Endothelial cell of umbilical vein (primary cell): Measurements from ENCODE around the gene CHCHD3. TPM values are rescaled to one million over a fixed set of nuclear protein-coding genes. Genes with fewer than 3 reads are reported as not detected.

Source experiments
- BruUV-seq: library from RNA; stranded (reverse); fragments of 400-500 nt; replicated peaks from 2 replicates; lab custom pipeline; 2021; lab: Mats Ljungman, UMichigan
- CTCF ChIA-PET: fragments of 300-600, 350-600 bp; sonication (Branson Sonifier 250); formaldehyde crosslinking; loops from one replicate; lab custom pipeline; 2021; ENCODE audit warnings: antibody characterized with exemption, inconsistent platforms; lab: Charles Lee
- POLR2A ChIA-PET: fragments of 300-600, 350-600 bp; sonication (Branson Sonifier 250); formaldehyde crosslinking; loops from one replicate; lab custom pipeline; 2021; ENCODE audit warnings: antibody characterized with exemption, inconsistent platforms; lab: Charles Lee
- DNase-seq: peaks from one replicate; pipeline ENCODE4 v3.0.0-alpha.2; 2011; ENCODE audit warnings: low read depth, low spot score
- FAIRE-seq: peaks from 2 replicates; lab custom pipeline; 2011; peaks lifted over from hg19 to GRCh38; lab: Jason Lieb, UNC
- H2AFZ ChIP-seq: 2 replicates; pipeline ENCODE4 v1.6.0; 2012; ENCODE audit warnings: low read depth, low read length, control low read depth, inconsistent platforms
- H3K27ac ChIP-seq: 2 replicates; pipeline ENCODE4 v1.5.1; 2011; ENCODE audit warnings: low read depth, mild to moderate bottlenecking, control low read depth, low read length, moderate library complexity; ENCODE audit not compliant: insufficient read depth
- H3K27me3 ChIP-seq, 2 experiments: 2 replicates each; pipeline versions ENCODE4 v1.6.0 to v1.6.1; 2011; ENCODE audit warnings: low read length in 2 of 2, mixed read lengths in 1 of 2; ENCODE audit not compliant: control insufficient read depth in 2 of 2, insufficient read depth in 2 of 2
- H3K36me3 ChIP-seq, 2 experiments: 2 replicates in 1 of 2; 3 replicates in 1 of 2; pipeline ENCODE4 v1.5.1; 2011; ENCODE audit warnings: low read length in 2 of 2, mild to moderate bottlenecking in 1 of 2, moderate library complexity in 1 of 2; ENCODE audit not compliant: control insufficient read depth in 2 of 2, insufficient read depth in 2 of 2; ENCODE audit errors: extremely low read depth in 1 of 2
- H3K4me1 ChIP-seq: 3 replicates; pipeline ENCODE4 v1.5.1; 2011; ENCODE audit warnings: mild to moderate bottlenecking, low read length; ENCODE audit not compliant: control insufficient read depth, insufficient read depth; ENCODE audit errors: extremely low read depth
- H3K4me2 ChIP-seq: 2 replicates; pipeline ENCODE4 v1.6.1; 2011; ENCODE audit warnings: low read length, control low read depth, mixed read lengths; ENCODE audit not compliant: insufficient read depth
- H3K4me3 ChIP-seq, 3 experiments: fragments of 200-600 bp in 1 of 3; sonication (generic), shearing (Covaris generic) in 1 of 3; replicated peaks in 1 of 3; 2 replicates each; pipeline ENCODE4 v1.5.1; 2011 to 2016; ENCODE audit warnings: control low read depth in 3 of 3, low read length in 3 of 3, mild to moderate bottlenecking in 2 of 3, inconsistent platforms in 1 of 3, low read depth in 1 of 3, moderate library complexity in 1 of 3; ENCODE audit not compliant: insufficient read depth in 1 of 3
- H3K79me2 ChIP-seq: 2 replicates; pipeline ENCODE4 v1.6.0; 2012; ENCODE audit warnings: low read length, inconsistent platforms; ENCODE audit not compliant: control insufficient read depth, insufficient read depth
- H3K9ac ChIP-seq: replicated peaks from 2 replicates; pipeline ENCODE3; 2011; ENCODE audit warnings: low read length, control low read depth; ENCODE audit not compliant: insufficient read depth; ENCODE audit errors: extremely low read depth
- H3K9me1 ChIP-seq: replicated peaks from 3 replicates; pipeline ENCODE4 v1.6.0; 2011; ENCODE audit warnings: mild to moderate bottlenecking, low read length; ENCODE audit not compliant: control insufficient read depth, insufficient read depth; ENCODE audit errors: extremely low read depth
- H3K9me3 ChIP-seq: replicated peaks from 2 replicates; pipeline ENCODE4 v1.5.1; 2012; ENCODE audit warnings: low read length, inconsistent platforms; ENCODE audit not compliant: control insufficient read depth, insufficient read depth
- H4K20me1 ChIP-seq: replicated peaks from 2 replicates; pipeline ENCODE3; 2011; ENCODE audit warnings: mild to moderate bottlenecking, low read length; ENCODE audit not compliant: control insufficient read depth, insufficient read depth; ENCODE audit errors: extremely low read depth
- EZH2 ChIP-seq: IDR thresholded peaks from 2 replicates; pipeline ENCODE4 v1.6.1; 2012; ENCODE audit warnings: borderline replicate concordance, low read depth, mild to moderate bottlenecking, moderate library complexity, low read length, inconsistent platforms; ENCODE audit not compliant: severe bottlenecking
- FOS ChIP-seq: IDR thresholded peaks from 2 replicates; pipeline ENCODE4 v1.6.1; 2011; ENCODE audit warnings: mild to moderate bottlenecking, low read length, moderate library complexity, borderline replicate concordance; ENCODE audit not compliant: insufficient read depth
- GATA2 ChIP-seq: IDR thresholded peaks from 2 replicates; pipeline ENCODE4 v1.7.0; 2011; ENCODE audit warnings: low read depth, mild to moderate bottlenecking, moderate library complexity, mixed read lengths, low read length; ENCODE audit not compliant: insufficient read length, insufficient read depth
- JUN ChIP-seq: IDR thresholded peaks from 2 replicates; pipeline ENCODE4 v1.6.1; 2011; ENCODE audit warnings: borderline replicate concordance, low read depth; ENCODE audit not compliant: insufficient read length, insufficient read depth
- MYC ChIP-seq: IDR thresholded peaks from one replicate; pipeline ENCODE4 v1.6.1; 2011; ENCODE audit warnings: mild to moderate bottlenecking, low read depth, low read length
- POLR2A ChIP-seq: IDR thresholded peaks from 2 replicates; pipeline ENCODE4 v1.6.1; 2012; ENCODE audit warnings: low read depth, mild to moderate bottlenecking, control low read depth, low read length
- POLR2AphosphoS5 ChIP-seq: IDR thresholded peaks from 2 replicates; pipeline ENCODE4 v1.6.1; 2012; ENCODE audit warnings: low read depth, mild to moderate bottlenecking, control low read depth, low read length, moderate library complexity; ENCODE audit not compliant: insufficient read depth
- dilution Hi-C: fragments of 300-500 bp; cut with MboI; formaldehyde crosslinking; loops from one replicate; pipeline ENCODE4 v1.15.0; 2019; ENCODE audit warnings: low sequenced_read_pairs; ENCODE audit not compliant: extremely low pct_ligation_motif_present
- intact Hi-C: fragments of 100-400 bp; cut with micrococcal nuclease; formaldehyde crosslinking; loops from one replicate; pipeline ENCODE4 v1.10.0; 2022
- polyA plus RNA-seq, 4 experiments: library from polyadenylated mRNA; depleted of rRNA in 3 of 4; stranded (reverse) in 3 of 4; unstranded in 1 of 4; fragments of >200 nt; gene quantifications; 2 replicates each; pipeline versions ENCODE4 v1.2.1 to v1.2.3, GENCODE V29; 2011 to 2012; ENCODE audit warnings: missing spikeins in 1 of 4
- total RNA-seq: library from RNA; stranded (reverse); gene quantifications from 2 replicates; pipeline ENCODE4 v1.2.3, GENCODE V29; 2021
- TF ChIP-seq, protein P1 (sequence below): IDR thresholded peaks from 2 replicates; pipeline ENCODE4 v1.6.1; 2011; ENCODE audit not compliant: insufficient read depth, insufficient read length
- TF ChIP-seq, protein P2 (sequence below), 2 donors: IDR thresholded peaks; 1 replicate in 1 of 2; 2 replicates in 1 of 2; pipeline ENCODE4 v1.5.1; 2011; ENCODE audit warnings: low read length in 2 of 2, mild to moderate bottlenecking in 2 of 2, moderate library complexity in 2 of 2, control low read depth in 1 of 2, inconsistent platforms in 1 of 2, low read depth in 1 of 2; ENCODE audit not compliant: insufficient read depth in 1 of 2; ENCODE audit errors: extremely low read depth in 1 of 2

The CHCHD3 gene
- total and polyA plus RNA-seq, 2 donors (not counting 3 experiments of a cell fraction or from before 2014, with no cell fraction given) = 22.0 to 63.7 TPM

DNA sequence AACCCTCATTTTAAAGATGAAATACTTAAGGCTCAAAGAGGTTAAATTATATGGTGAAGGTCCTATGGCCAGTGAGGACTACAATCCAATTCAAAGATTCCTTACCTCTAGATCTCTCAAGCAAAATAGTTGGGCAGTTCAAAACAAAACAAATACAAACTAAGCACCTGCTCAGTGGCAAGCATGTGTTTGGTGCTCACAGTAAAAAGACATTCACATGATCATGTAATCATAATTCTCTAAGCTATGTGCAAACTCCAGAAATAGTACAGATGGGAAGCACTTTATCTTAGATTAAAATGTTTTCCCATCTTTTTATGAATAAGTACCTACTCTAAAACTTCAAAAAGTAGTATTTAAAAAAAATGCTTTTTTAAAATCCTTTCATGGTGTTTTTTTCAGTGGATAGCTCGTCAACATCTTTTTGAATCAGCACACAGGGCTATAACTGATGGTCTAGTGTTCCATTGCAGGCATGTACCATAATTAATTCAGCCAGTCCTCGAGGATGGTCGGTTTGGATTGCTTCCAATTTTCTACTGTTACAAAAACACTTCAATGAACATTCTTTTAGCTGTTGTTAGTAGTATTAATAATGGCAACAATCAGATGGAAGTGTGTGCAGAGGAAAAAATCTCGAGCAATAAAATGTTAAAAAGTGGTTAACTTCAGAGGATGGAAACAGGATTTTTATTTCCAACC is 58.4 kb downstream of the CHCHD3 start:
- peak; percentile 17 for DNase-seq
- no peak for TF ChIP-seq EZH2
- TF ChIP-seq, protein P1, sequence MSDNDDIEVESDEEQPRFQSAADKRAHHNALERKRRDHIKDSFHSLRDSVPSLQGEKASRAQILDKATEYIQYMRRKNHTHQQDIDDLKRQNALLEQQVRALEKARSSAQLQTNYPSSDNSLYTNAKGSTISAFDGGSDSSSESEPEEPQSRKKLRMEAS = no peak
- ChIA-PET CTCF (no interaction called here), POLR2A (no interaction called here)
- no TSS peak for BruUV-seq
- dilution Hi-C loops (no loop called here), intact Hi-C loops (no loop called here)
- no peak overlapping the region for H3K9ac ChIP-seq
- H4K20me1 ChIP-seq = no peaks in the 10 kb centered on the region
- no peaks in the 10 kb centered on the region for H3K9me1 ChIP-seq
- no peak for FAIRE-seq
- H3K4me1 ChIP-seq = no peaks in the 10 kb centered on the region
- no peaks in the 10 kb centered on the region for H3K9me3 ChIP-seq
- H2AFZ ChIP-seq = no peak overlapping the region
- no peaks in the 10 kb centered on the region for H3K27me3 ChIP-seq
- H3K4me3 ChIP-seq = no peak overlapping the region
- no peaks in the 10 kb centered on the region for H3K36me3 ChIP-seq
- no peak overlapping the region for H3K4me2 ChIP-seq
- peaks cover 7% of the 10 kb centered on the region for H3K79me2 ChIP-seq
- H3K27ac ChIP-seq = no peak overlapping the region

DNA sequence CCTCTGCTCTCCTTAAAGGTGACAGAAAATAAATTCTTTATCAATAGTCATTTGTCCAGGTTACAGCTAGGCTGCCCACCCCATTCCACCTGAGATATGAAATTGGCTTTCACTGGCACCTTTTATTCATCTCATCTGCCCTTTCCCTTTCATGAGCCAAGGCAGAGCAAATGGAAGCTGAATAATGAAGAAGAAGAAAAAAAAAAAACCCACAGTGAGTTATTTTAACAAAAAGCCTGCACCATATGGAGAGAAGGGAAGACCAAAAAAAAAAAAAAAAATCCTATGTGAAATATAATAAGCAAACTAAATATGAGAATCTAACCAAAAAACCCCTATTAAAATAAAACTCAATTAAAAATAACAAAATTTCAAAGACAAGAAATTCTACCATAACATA is 59.2 kb downstream of the CHCHD3 start:
- Histone ChIP-seq H3K9ac (no peak overlapping the region), H3K36me3 (no peaks in the 10 kb centered on the region), H4K20me1 (no peaks in the 10 kb centered on the region), H3K4me3 (no peak overlapping the region), H3K9me1 (no peaks in the 10 kb centered on the region), H3K4me1 (no peaks in the 10 kb centered on the region), H3K79me2 (peaks cover 7% of the 10 kb centered on the region), H3K4me2 (no peak overlapping the region), H2AFZ (no peak overlapping the region), H3K27ac (no peak overlapping the region), H3K27me3 (no peaks in the 10 kb centered on the region), H3K9me3 (no peaks in the 10 kb centered on the region)
- TF ChIP-seq MYC (no peak), EZH2 (no peak), JUN (no peak), FOS (no peak), POLR2AphosphoS5 (no peak), GATA2 (no peak), POLR2A (no peak)
- TF ChIP-seq, protein P2, sequence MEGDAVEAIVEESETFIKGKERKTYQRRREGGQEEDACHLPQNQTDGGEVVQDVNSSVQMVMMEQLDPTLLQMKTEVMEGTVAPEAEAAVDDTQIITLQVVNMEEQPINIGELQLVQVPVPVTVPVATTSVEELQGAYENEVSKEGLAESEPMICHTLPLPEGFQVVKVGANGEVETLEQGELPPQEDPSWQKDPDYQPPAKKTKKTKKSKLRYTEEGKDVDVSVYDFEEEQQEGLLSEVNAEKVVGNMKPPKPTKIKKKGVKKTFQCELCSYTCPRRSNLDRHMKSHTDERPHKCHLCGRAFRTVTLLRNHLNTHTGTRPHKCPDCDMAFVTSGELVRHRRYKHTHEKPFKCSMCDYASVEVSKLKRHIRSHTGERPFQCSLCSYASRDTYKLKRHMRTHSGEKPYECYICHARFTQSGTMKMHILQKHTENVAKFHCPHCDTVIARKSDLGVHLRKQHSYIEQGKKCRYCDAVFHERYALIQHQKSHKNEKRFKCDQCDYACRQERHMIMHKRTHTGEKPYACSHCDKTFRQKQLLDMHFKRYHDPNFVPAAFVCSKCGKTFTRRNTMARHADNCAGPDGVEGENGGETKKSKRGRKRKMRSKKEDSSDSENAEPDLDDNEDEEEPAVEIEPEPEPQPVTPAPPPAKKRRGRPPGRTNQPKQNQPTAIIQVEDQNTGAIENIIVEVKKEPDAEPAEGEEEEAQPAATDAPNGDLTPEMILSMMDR (IDR thresholded peaks at IDR 0.05; ENCODE audit: extremely low read depth in 1 of 2, insufficient read depth in 1 of 2, low read depth in 1 of 2, low read length in 2 of 2) = no peak
- TF ChIP-seq, protein P1 = no peak
- intact Hi-C loops = no loop called here
- dilution Hi-C loops = no loop called here
- no TSS peak for BruUV-seq
- DNase-seq = no peak
- POLR2A ChIA-PET = no interaction called here
- no peak for FAIRE-seq
- CTCF ChIA-PET = interaction anchor here (1.3 kb wide), 1 partner anchor 28 kb away, joined by 3 read pairs; no protein-coding TSS in a partner anchor
